ENCODE measurements around the gene GDPD5. TPM values are rescaled to one million over a fixed set of nuclear protein-coding genes. Genes with fewer than 3 reads are reported as not detected.

The GDPD5 gene
- total RNA-seq, 4 donors from 2014 or later = 5.1 to 9.3 (median 8.4) TPM

- H3K4me3 ChIP-seq = peak overlapping the region in 1 of 4 donors; percentile 0
- H3K9me3 ChIP-seq = no peaks in the 10 kb centered on the region
- no peaks in the 10 kb centered on the region for H3K36me3 ChIP-seq
- H3K4me1 ChIP-seq = peaks cover 17 to 33% (median 28%) of the 10 kb centered on the region in 4 donors
- TF ChIP-seq POLR2A (IDR thresholded peaks at IDR 0.05; ENCODE audit: low read depth) (no peak), POLR2AphosphoS5 (IDR thresholded peaks at IDR 0.05) (no peak), EP300 (IDR thresholded peaks at IDR 0.05) (no peak), CTCF (IDR thresholded peaks at IDR 0.05) (no peak)
- intact Hi-C loops (cut with DNase I) = no loop called here
- H3K27me3 ChIP-seq = no peaks in the 10 kb centered on the region
- no peak for DNase-seq (ENCODE audit: extremely low spot score)
- WGBS = 45% methylated on average over 16 of the region's 16 CpGs
- peak overlapping the region; percentile 45 to 60 (median 49) for H3K27ac ChIP-seq (replicated peaks in 1 of 4)
Measured at GRCh38 chr11:75474878-75475766, 50.6 kb downstream of the GDPD5 start.

GRCh38 chr11:75474240-75474639 is 51.5 kb downstream of the GDPD5 start:
- H3K4me1 ChIP-seq = peaks cover 17 to 34% (median 29%) of the 10 kb centered on the region in 4 donors
- no peaks in the 10 kb centered on the region for H3K36me3 ChIP-seq
- no peaks in the 10 kb centered on the region for H3K27me3 ChIP-seq
- no peak for DNase-seq (ENCODE audit: extremely low spot score)
- intact Hi-C loops (cut with DNase I) = no loop called here
- WGBS = 83% methylated on average over 1 of the region's 1 CpG
- no peaks in the 10 kb centered on the region for H3K9me3 ChIP-seq
- H3K4me3 ChIP-seq = no peak overlapping the region
- TF ChIP-seq CTCF (IDR thresholded peaks at IDR 0.05) (no peak), POLR2AphosphoS5 (IDR thresholded peaks at IDR 0.05) (no peak), POLR2A (IDR thresholded peaks at IDR 0.05; ENCODE audit: low read depth) (no peak), EP300 (IDR thresholded peaks at IDR 0.05) (no peak)
- H3K27ac ChIP-seq (replicated peaks in 1 of 4) = no peak overlapping the region

GRCh38 chr11:75473684-75474083 is 52.1 kb downstream of the GDPD5 start:
- Histone ChIP-seq H3K4me3 (no peak overlapping the region), H3K36me3 (no peaks in the 10 kb centered on the region), H3K4me1 (peaks cover 21 to 40% (median 35%) of the 10 kb centered on the region in 4 donors), H3K27ac (replicated peaks in 1 of 4) (no peak overlapping the region), H3K27me3 (no peaks in the 10 kb centered on the region), H3K9me3 (no peaks in the 10 kb centered on the region)
- WGBS = 81% methylated on average over 5 of the region's 6 CpGs
- TF ChIP-seq CTCF (IDR thresholded peaks at IDR 0.05) = no peak
- TF ChIP-seq EP300 (IDR thresholded peaks at IDR 0.05) = no peak
- no peak for TF ChIP-seq POLR2AphosphoS5 (IDR thresholded peaks at IDR 0.05)
- no peak for TF ChIP-seq POLR2A (IDR thresholded peaks at IDR 0.05; ENCODE audit: low read depth)
- intact Hi-C loops (cut with DNase I) = no loop called here
- DNase-seq (ENCODE audit: extremely low spot score) = no peak

- TF ChIP-seq CTCF (IDR thresholded peaks at IDR 0.05) (no peak), POLR2AphosphoS5 (IDR thresholded peaks at IDR 0.05) (no peak), POLR2A (IDR thresholded peaks at IDR 0.05; ENCODE audit: low read depth) (no peak), EP300 (IDR thresholded peaks at IDR 0.05) (no peak)
- 100% methylated on average over 1 of the region's 5 CpGs for WGBS
- H3K27me3 ChIP-seq = no peaks in the 10 kb centered on the region
- H3K9me3 ChIP-seq = no peaks in the 10 kb centered on the region
- no peaks in the 10 kb centered on the region for H3K36me3 ChIP-seq
- H3K27ac ChIP-seq (replicated peaks in 1 of 4) = no peak overlapping the region
- DNase-seq (ENCODE audit: extremely low spot score) = no peak
- peaks cover 21 to 48% (median 42%) of the 10 kb centered on the region in 4 donors for H3K4me1 ChIP-seq
- H3K4me3 ChIP-seq = no peak overlapping the region
- intact Hi-C loops (cut with DNase I) = no loop called here
Measured at GRCh38 chr11:75472081-75472732, 53.5 kb downstream of the GDPD5 start.
